ENCODE data around the gene CLIC3.

DNA sequence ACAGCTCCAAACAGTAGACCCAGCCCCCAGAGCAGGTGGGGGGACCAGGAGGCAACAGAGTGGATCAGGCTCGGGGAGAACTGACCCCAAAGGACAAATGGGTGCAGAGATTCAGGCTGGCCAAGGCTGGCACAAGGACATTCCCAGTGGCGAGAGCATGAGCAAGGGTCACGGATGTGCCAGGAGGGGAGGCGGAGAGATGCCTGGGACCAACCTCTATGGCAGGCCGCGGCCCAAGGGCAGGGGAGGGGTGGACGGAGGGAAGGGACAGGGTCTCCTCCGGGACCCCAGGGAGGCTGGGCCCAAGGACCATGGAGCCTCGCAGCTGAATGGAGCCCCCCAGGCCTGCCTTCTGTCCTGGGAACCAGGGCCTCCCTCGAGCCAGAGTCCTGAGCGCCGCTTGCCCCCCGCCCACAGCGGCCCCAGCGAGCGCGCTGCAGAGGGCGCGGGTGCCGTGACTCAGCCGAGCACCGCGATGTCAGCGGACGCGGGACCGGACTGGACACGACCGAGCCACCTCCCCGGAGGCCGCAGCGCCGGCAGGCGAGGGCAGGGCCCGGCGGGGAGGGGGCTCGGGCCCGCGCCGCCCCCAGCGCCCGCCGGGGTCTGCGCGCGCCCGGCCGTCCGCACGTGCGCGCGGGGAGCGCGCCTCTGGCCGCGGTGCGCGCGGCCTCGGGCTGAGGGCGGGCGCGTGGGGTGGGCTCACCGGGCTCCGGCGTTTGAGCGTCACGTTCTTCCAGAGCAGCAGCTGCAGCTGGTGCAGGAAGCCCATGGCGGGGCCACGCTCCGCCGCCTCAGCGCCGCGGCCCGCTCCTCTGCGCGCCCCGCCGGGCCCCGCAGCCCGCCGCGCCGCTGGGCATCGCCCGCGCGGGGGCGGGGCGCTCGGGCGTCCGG, 31.2 kb upstream of the CLIC3 start, which contains the start of gene ABCA2:
- TF ChIP-seq, protein P1, sequence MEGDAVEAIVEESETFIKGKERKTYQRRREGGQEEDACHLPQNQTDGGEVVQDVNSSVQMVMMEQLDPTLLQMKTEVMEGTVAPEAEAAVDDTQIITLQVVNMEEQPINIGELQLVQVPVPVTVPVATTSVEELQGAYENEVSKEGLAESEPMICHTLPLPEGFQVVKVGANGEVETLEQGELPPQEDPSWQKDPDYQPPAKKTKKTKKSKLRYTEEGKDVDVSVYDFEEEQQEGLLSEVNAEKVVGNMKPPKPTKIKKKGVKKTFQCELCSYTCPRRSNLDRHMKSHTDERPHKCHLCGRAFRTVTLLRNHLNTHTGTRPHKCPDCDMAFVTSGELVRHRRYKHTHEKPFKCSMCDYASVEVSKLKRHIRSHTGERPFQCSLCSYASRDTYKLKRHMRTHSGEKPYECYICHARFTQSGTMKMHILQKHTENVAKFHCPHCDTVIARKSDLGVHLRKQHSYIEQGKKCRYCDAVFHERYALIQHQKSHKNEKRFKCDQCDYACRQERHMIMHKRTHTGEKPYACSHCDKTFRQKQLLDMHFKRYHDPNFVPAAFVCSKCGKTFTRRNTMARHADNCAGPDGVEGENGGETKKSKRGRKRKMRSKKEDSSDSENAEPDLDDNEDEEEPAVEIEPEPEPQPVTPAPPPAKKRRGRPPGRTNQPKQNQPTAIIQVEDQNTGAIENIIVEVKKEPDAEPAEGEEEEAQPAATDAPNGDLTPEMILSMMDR (IDR thresholded peaks at IDR 0.05; ENCODE audit: borderline replicate concordance, extremely low read depth, low read length, poor library complexity, severe bottlenecking): no peak
- no peak for TF ChIP-seq EZH2 (IDR thresholded peaks at IDR 0.05; ENCODE audit: borderline replicate concordance, low read depth, low read length, severe bottlenecking)

Data from DND-41 (cell line).